ENCODE results near the gene FBXL7. TPM values are rescaled to one million over a fixed set of nuclear protein-coding genes. Genes with fewer than 3 reads are reported as not detected.

Gene FBXL7
- total and polyA plus RNA-seq, 4 donors, result 0.24 to 1.4 (median 1.2) TPM

- WGBS, result 83% methylated on average over 1 of the region's 1 CpG
- TF ChIP-seq SP1 (IDR thresholded peaks at IDR 0.05) (no peak), CTCF (IDR thresholded peaks at IDR 0.05; ENCODE audit: low read depth, low read length, missing input control) (no peak)
- Histone ChIP-seq H3K36me3 (ENCODE audit: control insufficient read depth in 4 of 4, insufficient read depth in 3 of 4, low read depth in 1 of 4, low read length in 3 of 4) (no peaks in the 10 kb centered on the region), H3K9me3 (ENCODE audit: control insufficient read depth in 4 of 4, low read length in 3 of 4) (no peaks in the 10 kb centered on the region), H3K4me3 (ENCODE audit: low read depth in 1 of 3, low read length in 3 of 3) (no peak overlapping the region), H3K27me3 (ENCODE audit: control insufficient read depth in 4 of 4, insufficient read depth in 4 of 4, low read length in 3 of 4) (no peaks in the 10 kb centered on the region), H3K9ac (ENCODE audit: low read depth in 1 of 2, low read length in 2 of 2) (no peak overlapping the region), H3K4me1 (ENCODE audit: control insufficient read depth in 4 of 4, insufficient read depth in 4 of 4, low read length in 3 of 4) (no peaks in the 10 kb centered on the region), H3K27ac (ENCODE audit: low read depth in 1 of 2, low read length in 2 of 2) (no peak overlapping the region)
- no peak for DNase-seq (ENCODE audit: low spot score)
Measured at GRCh38 chr5:15612915-15613635, 113.1 kb downstream of the FBXL7 start.

GRCh38 chr5:15614679-15615078, 114.7 kb downstream of the FBXL7 start:
- H3K4me1 ChIP-seq (ENCODE audit: control insufficient read depth in 4 of 4, insufficient read depth in 4 of 4, low read length in 3 of 4), result no peaks in the 10 kb centered on the region
- no peak for TF ChIP-seq FOXA2 (IDR thresholded peaks at IDR 0.05)
- TF ChIP-seq HNF4A (conservative IDR thresholded peaks at IDR 0.05), result no peak
- TF ChIP-seq CTCF (IDR thresholded peaks at IDR 0.05; ENCODE audit: low read depth, low read length, missing input control), result no peak
- no peak for TF ChIP-seq SP1 (IDR thresholded peaks at IDR 0.05)
- TF ChIP-seq ATF3 (IDR thresholded peaks at IDR 0.05), result no peak
- TF ChIP-seq NR2F2 (IDR thresholded peaks at IDR 0.05), result no peak
- TF ChIP-seq RAD21 (IDR thresholded peaks at IDR 0.05), result no peak
- no peak for TF ChIP-seq YY1 (IDR thresholded peaks at IDR 0.05)
- TF ChIP-seq REST (IDR thresholded peaks at IDR 0.05), result no peak
- no peak for TF ChIP-seq GABPA (IDR thresholded peaks at IDR 0.05 in 1 of 2, conservative IDR thresholded peaks at IDR 0.05 in 1 of 2)
- no peak for TF ChIP-seq HNF4G (IDR thresholded peaks at IDR 0.05)
- TF ChIP-seq TAF1 (conservative IDR thresholded peaks at IDR 0.05), result no peak
- no peak for TF ChIP-seq FOXA1 (IDR thresholded peaks at IDR 0.05)
- no peak for TF ChIP-seq MAX (IDR thresholded peaks at IDR 0.05)
- TF ChIP-seq EGR1 (IDR thresholded peaks at IDR 0.05; ENCODE audit: low read depth in 2 of 2), result no peak
- TF ChIP-seq JUND (IDR thresholded peaks at IDR 0.05), result no peak
- TF ChIP-seq RXRA (IDR thresholded peaks at IDR 0.05), result no peak
- TF ChIP-seq ZBTB33 (IDR thresholded peaks at IDR 0.05), result no peak
- 91% methylated on average over 4 of the region's 4 CpGs for WGBS
- H3K36me3 ChIP-seq (ENCODE audit: control insufficient read depth in 4 of 4, insufficient read depth in 3 of 4, low read depth in 1 of 4, low read length in 3 of 4), result no peaks in the 10 kb centered on the region
- H3K9ac ChIP-seq (ENCODE audit: low read depth in 1 of 2, low read length in 2 of 2), result no peak overlapping the region
- no peaks in the 10 kb centered on the region for H3K9me3 ChIP-seq (ENCODE audit: control insufficient read depth in 4 of 4, low read length in 3 of 4)
- no peak overlapping the region for H3K4me3 ChIP-seq (ENCODE audit: low read depth in 1 of 3, low read length in 3 of 3)
- DNase-seq (ENCODE audit: low spot score), result no peak
- no peaks in the 10 kb centered on the region for H3K27me3 ChIP-seq (ENCODE audit: control insufficient read depth in 4 of 4, insufficient read depth in 4 of 4, low read length in 3 of 4)
- H3K27ac ChIP-seq (ENCODE audit: low read depth in 1 of 2, low read length in 2 of 2), result no peak overlapping the region

All from liver (tissue), 9 donors.